ENCODE results near the gene RFC3.

Gene RFC3

DNA sequence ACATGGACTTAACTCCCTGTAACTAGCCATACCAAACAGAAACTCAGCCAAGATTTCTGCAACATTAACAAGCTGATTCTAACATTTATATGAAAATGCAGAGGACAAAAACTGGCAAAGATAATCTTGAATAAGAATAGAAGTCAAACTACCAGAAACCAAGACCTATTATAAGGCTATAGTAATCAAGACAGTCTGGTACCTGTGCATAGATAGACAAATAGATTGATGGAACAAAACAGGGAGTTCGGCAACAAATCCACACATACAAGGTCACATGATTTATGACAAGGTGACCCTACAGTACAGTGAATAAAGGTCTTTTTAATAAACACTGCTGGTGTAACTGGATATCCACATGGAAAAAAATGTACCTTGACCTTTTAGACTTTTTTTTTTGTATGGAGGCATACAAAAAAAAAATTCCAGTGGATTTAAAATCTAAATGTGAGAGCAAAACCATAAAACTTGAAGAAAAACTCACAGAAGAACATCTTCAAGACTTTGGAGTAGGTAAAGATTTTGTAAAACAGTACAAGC, 2.9 kb upstream of the RFC3 start:
- no peak for DNase-seq

- DNase-seq, result no peak
Observed at GRCh38 chr13:33816912-33817311, 1.0 kb upstream of the RFC3 start.

GRCh38 chr13:33817513-33817900, 442 bp upstream of the RFC3 start:
- no peak for DNase-seq

DNA sequence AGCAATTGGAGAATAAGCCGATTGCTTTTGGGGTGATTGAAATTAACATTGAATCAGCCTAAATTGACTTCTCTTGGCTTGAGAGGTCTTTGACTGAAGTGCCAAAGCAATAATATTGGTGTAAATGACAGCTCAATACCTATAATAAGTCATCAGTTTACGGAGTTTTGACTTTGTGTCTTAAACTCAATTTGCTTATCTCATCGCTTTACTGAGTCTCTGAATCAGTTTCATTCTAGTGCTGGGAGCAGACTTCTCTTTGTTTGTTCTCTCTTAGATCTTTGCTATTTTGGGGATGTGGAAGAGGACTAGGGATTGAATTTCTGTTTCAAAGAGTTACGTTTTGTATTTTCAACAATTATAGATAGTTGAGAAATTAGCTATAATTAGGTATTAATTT, 7.1 kb downstream of the RFC3 start:
- no peak for DNase-seq

- no peak for DNase-seq
Observed at GRCh38 chr13:33827139-33827538, 9.2 kb downstream of the RFC3 start.

DNA sequence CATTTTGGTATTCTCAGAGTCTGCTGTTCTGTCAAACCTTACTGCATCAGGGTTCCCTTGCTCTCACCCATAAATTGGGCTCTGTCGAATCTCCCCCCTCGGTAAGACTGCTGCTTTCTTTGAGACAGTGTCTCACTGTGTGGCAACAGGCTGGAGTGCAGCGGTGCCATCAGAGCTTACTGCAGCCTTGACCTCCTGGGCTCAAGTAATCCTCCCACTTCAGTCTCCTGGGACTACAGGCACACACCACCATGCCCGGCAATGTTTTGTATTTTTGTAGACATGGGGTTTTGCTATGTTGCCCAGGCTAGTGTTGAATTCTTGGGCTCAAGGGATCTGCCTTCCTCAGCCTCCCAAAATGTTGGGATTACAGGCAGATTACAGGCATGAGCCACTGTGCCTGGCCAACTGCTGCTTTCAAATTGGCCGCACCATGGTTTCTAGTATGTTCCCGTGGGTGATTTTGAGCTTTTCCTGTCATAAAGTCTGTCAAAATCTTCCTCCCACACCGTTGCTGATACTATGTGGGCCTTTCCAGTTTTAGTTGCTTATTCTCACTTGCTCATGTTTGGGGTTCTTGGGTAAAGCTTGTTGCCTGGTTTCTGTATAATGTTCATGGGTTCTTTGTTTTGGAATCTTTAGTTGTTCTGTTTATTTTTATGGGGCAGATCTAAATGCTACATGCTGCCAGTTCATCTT, 10.6 kb downstream of the RFC3 start:
- DNase-seq, result no peak

DNA sequence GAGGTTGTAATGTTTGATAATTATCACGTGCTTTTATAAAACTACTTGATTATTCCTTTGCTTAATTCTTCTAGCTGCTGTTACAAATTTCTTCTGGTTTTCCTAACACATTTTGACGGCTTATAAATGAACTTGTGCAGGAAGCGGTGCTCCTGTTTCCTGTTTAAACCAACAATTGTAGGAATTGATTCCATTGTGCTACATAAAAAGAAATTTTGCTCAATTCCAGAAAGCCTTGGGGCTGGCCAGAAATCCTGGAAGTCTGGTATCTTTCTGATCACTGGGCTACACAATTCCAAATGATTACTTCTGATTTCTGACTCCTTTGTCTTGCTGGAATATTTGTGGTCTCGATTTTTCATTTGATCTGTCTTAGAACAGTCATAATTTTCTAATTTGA, 14.9 kb downstream of the RFC3 start:
- DNase-seq, result no peak

- no peak for DNase-seq
Observed at GRCh38 chr13:33838647-33839046, 20.7 kb downstream of the RFC3 start.

- DNase-seq, result no peak
Observed at GRCh38 chr13:33840402-33840801, 22.5 kb downstream of the RFC3 start.

- no peak for DNase-seq
Observed at GRCh38 chr13:33842207-33842606, 24.3 kb downstream of the RFC3 start.

DNA sequence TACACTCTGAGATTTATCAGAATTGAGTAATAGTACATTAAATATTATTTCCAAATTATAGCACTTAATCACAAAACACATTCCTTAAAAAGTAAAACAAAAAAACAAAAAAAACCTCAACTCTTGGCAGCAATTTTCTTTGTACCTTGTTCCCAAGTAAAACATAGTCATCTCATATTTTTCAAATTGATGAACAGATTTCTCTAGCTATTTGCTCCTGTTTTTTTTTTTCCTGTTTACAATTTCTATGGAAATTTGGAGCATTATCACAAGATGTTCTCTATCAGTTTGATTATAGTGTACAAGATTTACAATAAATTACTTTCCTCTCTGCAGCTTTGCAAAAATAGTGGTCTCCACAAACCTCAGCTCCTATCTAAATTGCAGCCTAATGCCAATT, 25.0 kb downstream of the RFC3 start:
- no peak for DNase-seq

GRCh38 chr13:33845572-33846302, 27.8 kb downstream of the RFC3 start:
- DNase-seq, result no peak

DNA sequence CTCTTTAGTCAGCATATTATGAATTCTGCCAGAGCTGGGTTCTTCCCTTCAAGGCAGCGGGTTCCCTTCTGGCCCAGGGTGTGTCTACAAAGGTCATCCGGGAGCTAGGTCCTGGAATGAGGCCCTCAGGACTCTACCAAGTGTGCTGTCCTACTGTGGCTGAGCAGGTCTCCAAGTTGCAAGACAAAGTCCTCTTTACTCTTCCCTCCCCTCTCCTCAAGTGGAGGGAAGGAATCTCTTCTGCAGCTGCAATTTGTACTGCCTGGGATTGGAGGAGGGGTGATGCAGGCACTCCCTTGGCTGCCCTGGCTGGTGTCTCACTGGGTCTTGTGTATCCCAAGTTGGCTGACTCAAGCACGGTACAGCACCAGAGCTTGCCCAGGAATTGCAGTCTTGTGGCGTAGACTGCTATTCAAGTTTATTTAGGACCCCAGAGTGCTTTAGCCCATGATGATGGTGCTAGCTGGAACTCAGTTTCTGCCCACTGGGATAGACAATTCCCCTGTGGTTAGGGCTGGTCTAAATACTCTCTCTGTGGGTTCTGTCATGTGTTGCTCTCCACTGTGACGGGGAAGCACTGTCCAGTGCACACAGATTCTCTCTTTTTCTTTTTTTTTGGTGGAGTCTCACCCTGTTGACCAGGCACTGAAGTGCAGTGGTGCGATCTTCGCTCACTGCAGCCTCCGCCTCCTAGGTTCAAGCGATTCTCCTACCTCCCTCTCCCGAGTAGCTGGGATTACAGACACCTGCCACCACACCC, 28.5 kb downstream of the RFC3 start:
- DNase-seq, result no peak

DNA sequence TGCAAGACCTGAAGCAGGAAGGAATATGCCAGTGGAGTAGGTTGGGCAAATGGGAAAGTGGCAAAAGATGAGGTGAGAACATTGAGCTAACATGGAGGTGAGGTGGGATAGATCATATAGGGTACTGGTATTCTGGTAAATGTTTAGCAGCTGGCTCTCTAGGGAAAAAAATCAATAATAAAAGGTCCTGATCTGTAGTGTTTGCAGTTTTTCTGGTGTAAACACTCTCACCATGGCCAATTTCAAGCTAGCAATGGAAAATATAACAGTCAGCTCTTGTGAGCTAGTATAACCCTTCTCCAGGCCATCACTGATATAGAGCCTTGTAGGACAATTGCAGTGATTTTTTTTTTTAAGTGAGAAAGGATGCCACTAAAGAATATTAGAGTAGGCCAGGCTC, 31.3 kb downstream of the RFC3 start:
- DNase-seq, result no peak

GRCh38 chr13:33855371-33855895, 37.5 kb downstream of the RFC3 start:
- DNase-seq, result no peak

GRCh38 chr13:33859691-33860303, 41.8 kb downstream of the RFC3 start:
- no peak for DNase-seq

DNA sequence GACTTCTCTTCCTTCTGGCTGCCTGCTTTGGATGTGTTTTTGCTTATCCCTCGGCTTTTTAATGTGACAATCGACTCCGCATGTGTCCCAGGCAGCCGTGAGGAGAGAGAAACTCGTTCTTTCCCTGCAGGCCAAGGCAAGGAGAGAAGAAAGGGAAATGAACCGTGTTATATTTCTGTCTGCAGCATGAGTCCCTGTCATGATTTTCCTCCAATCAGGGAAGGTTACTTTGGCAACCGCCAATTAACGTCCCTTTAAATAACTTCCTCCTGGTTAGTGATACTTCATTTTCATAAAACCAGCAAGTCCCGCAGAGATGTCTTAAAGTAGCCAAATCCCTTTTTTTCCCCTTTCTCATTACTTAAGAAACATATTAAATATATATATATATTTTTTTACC, 42.6 kb downstream of the RFC3 start:
- no peak for DNase-seq

DNA sequence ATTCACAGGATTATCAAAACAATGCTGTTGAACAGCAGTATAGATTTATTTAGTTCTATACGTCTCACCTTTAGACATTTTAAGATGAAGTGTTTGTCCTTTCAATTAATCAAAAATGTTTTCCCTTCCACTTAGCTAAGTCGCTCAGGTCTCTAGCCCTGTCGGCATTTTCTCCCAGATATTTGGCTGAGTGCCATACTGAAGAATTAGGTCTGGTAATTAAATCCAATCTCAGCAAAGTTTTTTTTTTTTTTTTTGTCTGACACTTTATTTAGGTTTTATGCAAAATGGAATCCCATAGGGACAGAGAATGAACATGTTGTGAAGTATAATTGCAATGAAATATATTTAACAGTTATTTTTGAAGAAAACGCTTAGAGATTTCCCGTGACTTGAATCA, 44.1 kb downstream of the RFC3 start:
- DNase-seq, result no peak

DNA sequence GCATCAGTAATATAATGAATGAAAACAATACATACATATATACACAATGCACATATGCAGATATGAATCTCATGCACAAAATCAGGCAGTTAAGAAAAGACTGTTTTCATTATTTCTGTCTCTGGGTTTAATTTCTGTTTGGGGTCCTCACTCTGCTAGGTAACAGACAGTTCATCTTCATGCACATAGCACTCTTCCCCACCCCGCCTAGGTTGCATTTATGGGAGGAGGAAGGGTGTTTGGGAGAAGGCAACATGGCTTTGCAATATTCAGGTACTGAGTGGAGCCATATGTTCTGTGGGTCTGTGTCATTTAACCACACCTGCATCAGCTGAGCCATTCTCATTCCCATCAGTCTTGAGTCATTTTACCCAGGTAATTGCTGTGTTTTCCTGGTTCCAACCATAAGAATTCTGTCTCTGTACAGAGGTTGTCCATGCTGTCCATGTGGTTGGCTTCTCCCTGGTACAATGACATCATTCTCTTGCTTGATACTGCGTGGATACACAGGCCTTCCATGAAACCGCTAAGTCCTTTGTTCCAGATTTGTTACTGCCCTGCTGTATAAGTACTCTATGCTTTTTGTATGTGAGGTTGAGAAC, 45.3 kb downstream of the RFC3 start:
- DNase-seq, result no peak

DNA sequence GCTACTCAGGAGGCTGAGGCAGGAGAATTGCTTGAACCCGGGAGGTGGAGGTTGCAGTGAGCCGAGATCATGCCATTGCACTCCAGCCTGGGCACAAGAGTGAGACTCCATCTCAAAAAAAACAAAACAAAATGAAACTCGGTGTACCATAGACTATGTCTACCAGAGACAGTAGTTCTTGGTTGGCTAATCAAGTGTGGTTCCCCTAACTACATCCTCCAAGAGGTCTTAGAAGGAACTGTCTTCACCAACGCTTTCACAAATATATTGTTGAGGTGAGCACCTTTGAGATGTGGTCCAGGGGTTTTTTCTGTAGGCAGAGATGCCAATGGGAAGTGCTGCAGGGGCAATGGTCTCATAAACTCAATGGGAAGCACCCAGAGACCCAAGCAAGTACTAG, 48.0 kb downstream of the RFC3 start:
- DNase-seq, result no peak

GRCh38 chr13:33867472-33867871, 49.5 kb downstream of the RFC3 start:
- no peak for DNase-seq

DNA sequence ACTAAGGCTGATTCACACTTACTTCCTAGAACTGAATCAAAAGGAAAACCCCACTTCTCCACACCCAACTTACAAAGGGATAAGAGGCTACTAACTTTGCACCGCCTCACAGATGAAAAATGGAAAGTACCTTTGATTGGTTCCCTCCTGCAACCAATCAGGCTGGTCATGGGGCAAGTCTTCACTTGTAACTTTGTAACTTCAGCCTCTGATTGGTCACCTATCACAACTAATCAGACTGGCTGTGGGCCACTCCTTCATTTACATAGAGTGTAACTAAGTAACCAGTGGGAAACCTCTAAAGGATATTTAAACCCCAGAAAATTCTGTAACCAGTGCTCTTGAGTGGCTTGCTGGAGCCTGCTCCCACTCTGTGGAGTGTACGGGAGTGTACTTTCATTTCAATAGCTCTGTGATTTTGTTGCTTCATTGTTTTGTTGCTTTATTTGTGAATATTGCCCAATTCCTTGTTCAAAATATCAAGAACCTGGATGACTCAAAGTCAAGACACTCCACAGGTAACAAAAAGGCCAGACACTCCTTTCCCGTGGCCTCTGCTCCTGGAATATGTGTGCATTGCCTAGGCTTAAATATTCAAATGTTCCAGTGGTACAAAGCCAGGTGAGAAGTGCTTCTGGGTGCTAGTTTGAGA, 50.5 kb downstream of the RFC3 start:
- DNase-seq, result no peak
